ENCODE data around the gene AGRN. TPM values are rescaled to one million over a fixed set of nuclear protein-coding genes. Genes with fewer than 3 reads are reported as not detected.

Gene AGRN
- total RNA-seq, 1 donor from 2014 or later: 1,083 TPM

- DNase-seq (ENCODE audit: low read depth): no peak
These were observed 61.7 kb downstream of the AGRN start for GRCh38 chr1:1081311-1082238.

GRCh38 chr1:1082239-1082775 lies 62.4 kb downstream of the AGRN start:
- no peak for DNase-seq (ENCODE audit: low read depth)

GRCh38 chr1:1082776-1083415 lies 63.0 kb downstream of the AGRN start:
- DNase-seq (ENCODE audit: low read depth): no peak

- DNase-seq (ENCODE audit: low read depth): no peak
These were observed 63.8 kb downstream of the AGRN start for GRCh38 chr1:1083416-1084371.

GRCh38 chr1:1084372-1085170 lies 64.7 kb downstream of the AGRN start:
- DNase-seq (ENCODE audit: low read depth): no peak

- no peak for DNase-seq (ENCODE audit: low read depth)
These were observed 65.4 kb downstream of the AGRN start for GRCh38 chr1:1085171-1085841.

GRCh38 chr1:1085911-1086841 lies 66.3 kb downstream of the AGRN start:
- no peak for DNase-seq (ENCODE audit: low read depth)

GRCh38 chr1:1086911-1087341 lies 67.0 kb downstream of the AGRN start:
- DNase-seq (ENCODE audit: low read depth): no peak

GRCh38 chr1:1087351-1088028 lies 67.6 kb downstream of the AGRN start:
- no peak for DNase-seq (ENCODE audit: low read depth)

- no peak for DNase-seq (ENCODE audit: low read depth)
These were observed 68.3 kb downstream of the AGRN start for GRCh38 chr1:1088029-1088800.

- DNase-seq (ENCODE audit: low read depth): no peak
These were observed 69.1 kb downstream of the AGRN start for GRCh38 chr1:1088801-1089680.

GRCh38 chr1:1089731-1090423 lies 70.0 kb downstream of the AGRN start:
- no peak for DNase-seq (ENCODE audit: low read depth)

- DNase-seq (ENCODE audit: low read depth): no peak
These were observed 70.8 kb downstream of the AGRN start for GRCh38 chr1:1090424-1091343.

- DNase-seq (ENCODE audit: low read depth): no peak
These were observed 71.6 kb downstream of the AGRN start for GRCh38 chr1:1091344-1092148.

All from renal cortical epithelial cell (primary cell).